Liver (tissue), 9 donors: ENCODE results near the gene GRK5. TPM values are rescaled to one million over a fixed set of nuclear protein-coding genes. Genes with fewer than 3 reads are reported as not detected.

Experiments used
- DNase-seq: peaks from one replicate; pipeline ENCODE4 v3.0.0-alpha.2; 2017; ENCODE audit warnings: low spot score
- H3K27ac ChIP-seq, 2 donors: one replicate each; pipeline ENCODE4 v1.7.0; 2013; ENCODE audit warnings: inconsistent platforms in 2 of 2, low read length in 2 of 2, control low read depth in 1 of 2, low read depth in 1 of 2, mild to moderate bottlenecking in 1 of 2
- H3K27me3 ChIP-seq, 4 donors: one replicate each; pipeline versions ENCODE4 v1.6.1 to v1.7.0; 2013; ENCODE audit warnings: low read length in 3 of 4, inconsistent platforms in 1 of 4, mild to moderate bottlenecking in 1 of 4, moderate library complexity in 1 of 4; ENCODE audit not compliant: control insufficient read depth in 4 of 4, insufficient read depth in 4 of 4
- H3K36me3 ChIP-seq, 4 donors: one replicate each; pipeline versions ENCODE4 v1.6.1 to v1.7.0; 2013; ENCODE audit warnings: low read length in 3 of 4, mild to moderate bottlenecking in 3 of 4, low read depth in 1 of 4, moderate library complexity in 1 of 4; ENCODE audit not compliant: control insufficient read depth in 4 of 4, insufficient read depth in 3 of 4
- H3K4me1 ChIP-seq, 4 donors: one replicate each; pipeline versions ENCODE4 v1.6.1 to v1.7.0; 2013; ENCODE audit warnings: low read length in 3 of 4, mild to moderate bottlenecking in 3 of 4, moderate library complexity in 1 of 4; ENCODE audit not compliant: control insufficient read depth in 4 of 4, insufficient read depth in 4 of 4
- H3K4me3 ChIP-seq, 3 donors: one replicate each; pipeline versions ENCODE4 v1.6.1 to v1.7.0; 2013; ENCODE audit warnings: low read length in 3 of 3, control low read depth in 1 of 3, low read depth in 1 of 3, mild to moderate bottlenecking in 1 of 3
- H3K9ac ChIP-seq, 2 donors: one replicate each; pipeline ENCODE4 v1.7.0; 2013; ENCODE audit warnings: low read length in 2 of 2, mild to moderate bottlenecking in 2 of 2, moderate library complexity in 2 of 2, control low read depth in 1 of 2, low read depth in 1 of 2
- H3K9me3 ChIP-seq, 4 donors: one replicate each; pipeline versions ENCODE4 v1.6.1 to v1.7.0; 2013; ENCODE audit warnings: low read length in 3 of 4; ENCODE audit not compliant: control insufficient read depth in 4 of 4
- EGR1 ChIP-seq, 2 donors: IDR thresholded peaks; 2 replicates each; pipeline ENCODE4 v1.6.1; 2016 to 2018; ENCODE audit warnings: antibody characterized with exemption in 2 of 2, low read depth in 2 of 2
- FOXA1 ChIP-seq: IDR thresholded peaks from 2 replicates; pipeline ENCODE4 v1.6.1; 2016; ENCODE audit warnings: antibody characterized with exemption
- FOXA2 ChIP-seq: IDR thresholded peaks from 2 replicates; pipeline ENCODE4 v1.6.1; 2016; ENCODE audit warnings: antibody characterized with exemption
- GABPA ChIP-seq, 2 donors: IDR thresholded peaks in 1 of 2; conservative IDR thresholded peaks in 1 of 2; 2 replicates each; pipeline ENCODE4 v1.6.1; 2016; ENCODE audit warnings: antibody characterized with exemption in 2 of 2, mild to moderate bottlenecking in 1 of 2, moderate library complexity in 1 of 2
- HNF4A ChIP-seq, 2 donors: conservative IDR thresholded peaks; 2 replicates each; pipeline ENCODE4 v1.6.1; 2016; ENCODE audit warnings: antibody characterized with exemption in 2 of 2, mild to moderate bottlenecking in 2 of 2
- HNF4G ChIP-seq: IDR thresholded peaks from 2 replicates; pipeline ENCODE4 v1.6.1; 2016; ENCODE audit warnings: antibody characterized with exemption
- JUND ChIP-seq, 2 donors: IDR thresholded peaks; 2 replicates each; pipeline ENCODE4 v1.6.1; 2016; ENCODE audit warnings: antibody characterized with exemption in 2 of 2
- MAX ChIP-seq: IDR thresholded peaks from 2 replicates; pipeline ENCODE4 v1.6.1; 2016; ENCODE audit warnings: antibody characterized with exemption
- NR2F2 ChIP-seq: IDR thresholded peaks from 2 replicates; pipeline ENCODE4 v1.6.1; 2016; ENCODE audit warnings: antibody characterized with exemption
- RAD21 ChIP-seq, 2 donors: IDR thresholded peaks; 2 replicates each; pipeline ENCODE4 v1.6.1; 2016; ENCODE audit warnings: antibody characterized with exemption in 2 of 2, mild to moderate bottlenecking in 2 of 2
- RXRA ChIP-seq, 2 donors: IDR thresholded peaks; 2 replicates each; pipeline ENCODE4 v1.6.1; 2017 to 2018; ENCODE audit warnings: antibody characterized with exemption in 2 of 2, mild to moderate bottlenecking in 1 of 2
- SP1 ChIP-seq: IDR thresholded peaks from 2 replicates; pipeline ENCODE4 v1.6.1; 2018; ENCODE audit warnings: antibody characterized with exemption, mild to moderate bottlenecking
- TAF1 ChIP-seq: conservative IDR thresholded peaks from 2 replicates; pipeline ENCODE4 v1.6.1; 2016; ENCODE audit warnings: antibody characterized with exemption, mild to moderate bottlenecking
- YY1 ChIP-seq: IDR thresholded peaks from 2 replicates; pipeline ENCODE4 v1.6.1; 2016; ENCODE audit warnings: antibody characterized with exemption, mild to moderate bottlenecking
- ZBTB33 ChIP-seq: IDR thresholded peaks from 2 replicates; pipeline ENCODE4 v1.6.1; 2016; ENCODE audit warnings: antibody characterized with exemption
- WGBS: extraction: QIAGEN DNeasy Blood & Tissue Kit; methylation state at CpG from one replicate; pipeline ENCODE4 v1.1.7; 2013; 5-methylcytosine and 5-hydroxymethylcytosine counted together
- polyA plus RNA-seq, 2 donors: library from polyadenylated mRNA; stranded (reverse) in 1 of 2; unstranded in 1 of 2; fragments of 200-250 nt in 1 of 2; fragments of >200 nt in 1 of 2; fragmentation: Nextera tagmentation in 1 of 2; extraction: Ambion mirVana in 1 of 2; gene quantifications; one replicate each; pipeline versions ENCODE4 v1.2.1 to v1.2.3, GENCODE V29; 2013 to 2015
- total RNA-seq, 2 donors: library from RNA; depleted of rRNA; stranded (reverse); fragments of >200 nt; gene quantifications; one replicate each; pipeline ENCODE4 v1.2.3, GENCODE V29; 2014
- TF ChIP-seq, protein P1 (sequence below): IDR thresholded peaks from 2 replicates; pipeline ENCODE4 v1.6.1; 2016; ENCODE audit warnings: antibody characterized with exemption, mild to moderate bottlenecking
- TF ChIP-seq, protein P2 (sequence below): fragments of 150-350 bp; IDR thresholded peaks from 2 replicates; pipeline ENCODE4 v1.5.1; 2017; ENCODE audit warnings: improper control_type of control experiment, low read depth, low read length; ENCODE audit not compliant: missing input control
- TF ChIP-seq, protein P3 (sequence below): IDR thresholded peaks from 2 replicates; pipeline ENCODE4 v1.6.1; 2016; ENCODE audit warnings: antibody characterized with exemption
- donor health status: healthy.
- donor health status: healthy.
- donor health status: healthy.
- donor health status: healthy.
- donor health status: healthy.

The GRK5 gene
- total and polyA plus RNA-seq, 4 donors, result 2.1 to 6.6 (median 5.1) TPM

GRCh38 chr10:119460369-119461195, 253.2 kb downstream of the GRK5 start:
- no peak for DNase-seq
- WGBS, result 84% methylated on average over 11 of the region's 11 CpGs
- H3K27ac ChIP-seq, result no peak overlapping the region
- no peaks in the 10 kb centered on the region for H3K9me3 ChIP-seq
- H3K4me1 ChIP-seq, result no peaks in the 10 kb centered on the region
- no peak overlapping the region for H3K9ac ChIP-seq
- H3K36me3 ChIP-seq, result no peaks in the 10 kb centered on the region
- H3K4me3 ChIP-seq, result no peak overlapping the region
- H3K27me3 ChIP-seq, result no peaks in the 10 kb centered on the region
- TF ChIP-seq, protein P1, sequence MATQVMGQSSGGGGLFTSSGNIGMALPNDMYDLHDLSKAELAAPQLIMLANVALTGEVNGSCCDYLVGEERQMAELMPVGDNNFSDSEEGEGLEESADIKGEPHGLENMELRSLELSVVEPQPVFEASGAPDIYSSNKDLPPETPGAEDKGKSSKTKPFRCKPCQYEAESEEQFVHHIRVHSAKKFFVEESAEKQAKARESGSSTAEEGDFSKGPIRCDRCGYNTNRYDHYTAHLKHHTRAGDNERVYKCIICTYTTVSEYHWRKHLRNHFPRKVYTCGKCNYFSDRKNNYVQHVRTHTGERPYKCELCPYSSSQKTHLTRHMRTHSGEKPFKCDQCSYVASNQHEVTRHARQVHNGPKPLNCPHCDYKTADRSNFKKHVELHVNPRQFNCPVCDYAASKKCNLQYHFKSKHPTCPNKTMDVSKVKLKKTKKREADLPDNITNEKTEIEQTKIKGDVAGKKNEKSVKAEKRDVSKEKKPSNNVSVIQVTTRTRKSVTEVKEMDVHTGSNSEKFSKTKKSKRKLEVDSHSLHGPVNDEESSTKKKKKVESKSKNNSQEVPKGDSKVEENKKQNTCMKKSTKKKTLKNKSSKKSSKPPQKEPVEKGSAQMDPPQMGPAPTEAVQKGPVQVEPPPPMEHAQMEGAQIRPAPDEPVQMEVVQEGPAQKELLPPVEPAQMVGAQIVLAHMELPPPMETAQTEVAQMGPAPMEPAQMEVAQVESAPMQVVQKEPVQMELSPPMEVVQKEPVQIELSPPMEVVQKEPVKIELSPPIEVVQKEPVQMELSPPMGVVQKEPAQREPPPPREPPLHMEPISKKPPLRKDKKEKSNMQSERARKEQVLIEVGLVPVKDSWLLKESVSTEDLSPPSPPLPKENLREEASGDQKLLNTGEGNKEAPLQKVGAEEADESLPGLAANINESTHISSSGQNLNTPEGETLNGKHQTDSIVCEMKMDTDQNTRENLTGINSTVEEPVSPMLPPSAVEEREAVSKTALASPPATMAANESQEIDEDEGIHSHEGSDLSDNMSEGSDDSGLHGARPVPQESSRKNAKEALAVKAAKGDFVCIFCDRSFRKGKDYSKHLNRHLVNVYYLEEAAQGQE, result no peak
- TF ChIP-seq GABPA (IDR thresholded peaks at IDR 0.05 in 1 of 2, conservative IDR thresholded peaks at IDR 0.05 in 1 of 2) (no peak), FOXA2 (no peak), JUND (IDR thresholded peaks at IDR 0.05) (no peak), HNF4A (conservative IDR thresholded peaks at IDR 0.05) (no peak), EGR1 (IDR thresholded peaks at IDR 0.05; ENCODE audit: low read depth in 2 of 2) (no peak), YY1 (no peak), FOXA1 (no peak), NR2F2 (no peak), TAF1 (no peak), RAD21 (IDR thresholded peaks at IDR 0.05) (no peak), SP1 (no peak), ZBTB33 (no peak), HNF4G (no peak), RXRA (IDR thresholded peaks at IDR 0.05) (no peak), MAX (no peak)
- TF ChIP-seq, protein P2, sequence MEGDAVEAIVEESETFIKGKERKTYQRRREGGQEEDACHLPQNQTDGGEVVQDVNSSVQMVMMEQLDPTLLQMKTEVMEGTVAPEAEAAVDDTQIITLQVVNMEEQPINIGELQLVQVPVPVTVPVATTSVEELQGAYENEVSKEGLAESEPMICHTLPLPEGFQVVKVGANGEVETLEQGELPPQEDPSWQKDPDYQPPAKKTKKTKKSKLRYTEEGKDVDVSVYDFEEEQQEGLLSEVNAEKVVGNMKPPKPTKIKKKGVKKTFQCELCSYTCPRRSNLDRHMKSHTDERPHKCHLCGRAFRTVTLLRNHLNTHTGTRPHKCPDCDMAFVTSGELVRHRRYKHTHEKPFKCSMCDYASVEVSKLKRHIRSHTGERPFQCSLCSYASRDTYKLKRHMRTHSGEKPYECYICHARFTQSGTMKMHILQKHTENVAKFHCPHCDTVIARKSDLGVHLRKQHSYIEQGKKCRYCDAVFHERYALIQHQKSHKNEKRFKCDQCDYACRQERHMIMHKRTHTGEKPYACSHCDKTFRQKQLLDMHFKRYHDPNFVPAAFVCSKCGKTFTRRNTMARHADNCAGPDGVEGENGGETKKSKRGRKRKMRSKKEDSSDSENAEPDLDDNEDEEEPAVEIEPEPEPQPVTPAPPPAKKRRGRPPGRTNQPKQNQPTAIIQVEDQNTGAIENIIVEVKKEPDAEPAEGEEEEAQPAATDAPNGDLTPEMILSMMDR, result no peak
- TF ChIP-seq, protein P3, sequence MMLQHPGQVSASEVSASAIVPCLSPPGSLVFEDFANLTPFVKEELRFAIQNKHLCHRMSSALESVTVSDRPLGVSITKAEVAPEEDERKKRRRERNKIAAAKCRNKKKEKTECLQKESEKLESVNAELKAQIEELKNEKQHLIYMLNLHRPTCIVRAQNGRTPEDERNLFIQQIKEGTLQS, result no peak
